Left cardiac atrium (tissue), 4 donors: Measurements from ENCODE around the gene PAQR5. TPM values are rescaled to one million over a fixed set of nuclear protein-coding genes. Genes with fewer than 3 reads are reported as not detected.
A peak's percentile ranks its signal among the peaks of the same experiment; 100 is the strongest.
"Not testable (repeated sequence)": the region's sequence is repeated elsewhere in the genome, so short reads cannot be mapped to it uniquely, and the experiment has no call there.

Experiments
- ATAC-seq, 2 donors: fragments of 200-7000 bp; cut with Tn5 transposase; one replicate each; pipeline ENCODE4 v1.9.1; 2020; ENCODE audit warnings: mild to moderate bottlenecking in 2 of 2, moderate library complexity in 2 of 2
- DNase-seq: peaks from one replicate; pipeline ENCODE4 v3.0.0-alpha.2; 2020
- intact Hi-C, 2 donors: fragments of 100-400 bp; cut with DNase I; formaldehyde crosslinking; loops; one replicate each; pipeline versions ENCODE4 v1.14.1 to v1.15.1; 2022 to 2023
- total RNA-seq, 2 donors: library from RNA; stranded (reverse); fragmentation: NEBNext Ultra II Directional; extraction: Animal tissue kit (Norgen Biotek cat#: 25700); gene quantifications; one replicate each; pipeline ENCODE4 v1.2.1, GENCODE V29; 2021
- donor health status: DM: no; HTN: yes; CAD: no.
- donor health status: DM: no; HTN: yes; CAD: no; lungs with severe emphysema.
- donor health status: DM: yes; HTN: yes; CAD: no.
- donor health status: Dilated cardiomyopathy.

Gene PAQR5
- total RNA-seq, 2 donors from 2014 or later: 0.62 to 1.2 TPM

- no peak for ATAC-seq
- intact Hi-C loops: no loop called here
- DNase-seq: no peak
Observed at GRCh38 chr15:69436951-69437350, 138.2 kb downstream of the PAQR5 start.

GRCh38 chr15:69439623-69440022, 140.9 kb downstream of the PAQR5 start:
- ATAC-seq (no peak), DNase-seq (no peak)
- intact Hi-C loops: no loop called here

- DNase-seq (no peak), ATAC-seq (no peak)
- intact Hi-C loops: no loop called here
Observed at GRCh38 chr15:69443032-69443611, 144.4 kb downstream of the PAQR5 start.

GRCh38 chr15:69444686-69445085, 146.0 kb downstream of the PAQR5 start:
- intact Hi-C loops: no loop called here
- DNase-seq: no peak
- no peak for ATAC-seq

GRCh38 chr15:69446953-69447352, 148.2 kb downstream of the PAQR5 start:
- DNase-seq (no peak), ATAC-seq (no peak)
- intact Hi-C loops: no loop called here

GRCh38 chr15:69450221-69450620, 151.5 kb downstream of the PAQR5 start:
- intact Hi-C loops, ATAC-seq, DNase-seq: not testable (repeated sequence)

- DNase-seq: no peak
- no peak for ATAC-seq
- intact Hi-C loops: no loop called here
Observed at GRCh38 chr15:69450968-69451695, 152.4 kb downstream of the PAQR5 start.

GRCh38 chr15:69451951-69452691, 153.4 kb downstream of the PAQR5 start:
- DNase-seq (no peak), ATAC-seq (peak; percentile 31 to 44)
- intact Hi-C loops: no loop called here

GRCh38 chr15:69452692-69453521, 154.2 kb downstream of the PAQR5 start, which contains the start of gene RPLP1:
Gene RPLP1 (plus strand): TSS chr15:69452818. CDS start chr15:69452949, 131 bp downstream.
- intact Hi-C loops: no loop called here
- peak; percentile 98 for DNase-seq
- ATAC-seq: peak; percentile 95 to 97

GRCh38 chr15:69454953-69455352, 156.2 kb downstream of the PAQR5 start:
- ATAC-seq (no peak), DNase-seq (no peak)
- intact Hi-C loops: no loop called here

- DNase-seq: no peak
- intact Hi-C loops: no loop called here
- ATAC-seq: no peak
Observed at GRCh38 chr15:69456208-69457166, 157.8 kb downstream of the PAQR5 start.

Other genes starting within 250 kb of the PAQR5 start
- gene GLCE, start 138.3 kb upstream of the PAQR5 start, total RNA-seq: 10 to 100 TPM in 1 of 2 donors, 1 to 10 TPM in 1; 9.2 to 11.1 TPM
- gene KIF23, start 115.4 kb downstream of the PAQR5 start, total RNA-seq: 1 to 10 TPM in 1 of 2 donors, under 1 TPM in 1; 0.82 to 1.1 TPM
- 1,000 to 10,000 TPM; 1,031 to 1,042 TPM for gene RPLP1, start 153.9 kb downstream of the PAQR5 start, total RNA-seq